ENCODE measurements around the gene RFTN1. TPM values are rescaled to one million over a fixed set of nuclear protein-coding genes. Genes with fewer than 3 reads are reported as not detected.

RFTN1 gene
- total and polyA plus RNA-seq, 4 donors, result 4.4 to 20.4 (median 11.9) TPM

- TF ChIP-seq FOXA1 (IDR thresholded peaks at IDR 0.05) (no peak), RAD21 (IDR thresholded peaks at IDR 0.05) (no peak), TAF1 (conservative IDR thresholded peaks at IDR 0.05) (no peak), YY1 (IDR thresholded peaks at IDR 0.05) (no peak), JUND (IDR thresholded peaks at IDR 0.05) (no peak)
- TF ChIP-seq, protein P1, sequence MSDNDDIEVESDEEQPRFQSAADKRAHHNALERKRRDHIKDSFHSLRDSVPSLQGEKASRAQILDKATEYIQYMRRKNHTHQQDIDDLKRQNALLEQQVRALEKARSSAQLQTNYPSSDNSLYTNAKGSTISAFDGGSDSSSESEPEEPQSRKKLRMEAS (IDR thresholded peaks at IDR 0.05), result no peak
- H3K27ac ChIP-seq (ENCODE audit: low read depth in 1 of 2, low read length in 2 of 2), result no peak overlapping the region
- peaks cover 3 to 49% (median 30%) of the 10 kb centered on the region in 4 donors for H3K4me1 ChIP-seq (ENCODE audit: control insufficient read depth in 4 of 4, insufficient read depth in 4 of 4, low read length in 3 of 4)
- 86% methylated on average over 5 of the region's 5 CpGs for WGBS
- no peak overlapping the region for H3K4me3 ChIP-seq (ENCODE audit: low read depth in 1 of 3, low read length in 3 of 3)
- H3K9me3 ChIP-seq (ENCODE audit: control insufficient read depth in 4 of 4, low read length in 3 of 4), result no peaks in the 10 kb centered on the region
- H3K9ac ChIP-seq (ENCODE audit: low read depth in 1 of 2, low read length in 2 of 2), result no peak overlapping the region
- no peak for DNase-seq (ENCODE audit: low spot score)
- H3K36me3 ChIP-seq (ENCODE audit: control insufficient read depth in 4 of 4, insufficient read depth in 3 of 4, low read depth in 1 of 4, low read length in 3 of 4), result no peaks in the 10 kb centered on the region
- H3K27me3 ChIP-seq (ENCODE audit: control insufficient read depth in 4 of 4, insufficient read depth in 4 of 4, low read length in 3 of 4), result no peaks in the 10 kb centered on the region
These were observed 1.4 kb upstream of the RFTN1 start for GRCh38 chr3:16514755-16515353.

GRCh38 chr3:16514021-16514700 lies 662 bp upstream of the RFTN1 start:
- Histone ChIP-seq H3K4me1 (ENCODE audit: control insufficient read depth in 4 of 4, insufficient read depth in 4 of 4, low read length in 3 of 4) (peaks cover 3 to 53% (median 33%) of the 10 kb centered on the region in 4 donors), H3K27me3 (ENCODE audit: control insufficient read depth in 4 of 4, insufficient read depth in 4 of 4, low read length in 3 of 4) (no peaks in the 10 kb centered on the region), H3K9ac (ENCODE audit: low read depth in 1 of 2, low read length in 2 of 2) (peak overlapping the region in 1 of 2 donors; percentile 45), H3K36me3 (ENCODE audit: control insufficient read depth in 4 of 4, insufficient read depth in 3 of 4, low read depth in 1 of 4, low read length in 3 of 4) (no peaks in the 10 kb centered on the region), H3K4me3 (ENCODE audit: low read depth in 1 of 3, low read length in 3 of 3) (peak overlapping the region in 2 of 3 donors; percentile 44 to 80), H3K27ac (ENCODE audit: low read depth in 1 of 2, low read length in 2 of 2) (peak overlapping the region; percentile 63 to 64), H3K9me3 (ENCODE audit: control insufficient read depth in 4 of 4, low read length in 3 of 4) (no peaks in the 10 kb centered on the region)
- DNase-seq (ENCODE audit: low spot score), result no peak
- 59% methylated on average over 9 of the region's 9 CpGs for WGBS
- TF ChIP-seq REST (IDR thresholded peaks at IDR 0.05) (no peak), SP1 (IDR thresholded peaks at IDR 0.05) (no peak), ZBTB33 (IDR thresholded peaks at IDR 0.05) (no peak), RXRA (IDR thresholded peaks at IDR 0.05) (no peak), EGR1 (IDR thresholded peaks at IDR 0.05; ENCODE audit: low read depth in 2 of 2) (no peak), FOXA1 (IDR thresholded peaks at IDR 0.05) (no peak), TAF1 (conservative IDR thresholded peaks at IDR 0.05) (no peak)
- TF ChIP-seq, protein P2, sequence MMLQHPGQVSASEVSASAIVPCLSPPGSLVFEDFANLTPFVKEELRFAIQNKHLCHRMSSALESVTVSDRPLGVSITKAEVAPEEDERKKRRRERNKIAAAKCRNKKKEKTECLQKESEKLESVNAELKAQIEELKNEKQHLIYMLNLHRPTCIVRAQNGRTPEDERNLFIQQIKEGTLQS (IDR thresholded peaks at IDR 0.05), result no peak
- TF ChIP-seq, protein P3, sequence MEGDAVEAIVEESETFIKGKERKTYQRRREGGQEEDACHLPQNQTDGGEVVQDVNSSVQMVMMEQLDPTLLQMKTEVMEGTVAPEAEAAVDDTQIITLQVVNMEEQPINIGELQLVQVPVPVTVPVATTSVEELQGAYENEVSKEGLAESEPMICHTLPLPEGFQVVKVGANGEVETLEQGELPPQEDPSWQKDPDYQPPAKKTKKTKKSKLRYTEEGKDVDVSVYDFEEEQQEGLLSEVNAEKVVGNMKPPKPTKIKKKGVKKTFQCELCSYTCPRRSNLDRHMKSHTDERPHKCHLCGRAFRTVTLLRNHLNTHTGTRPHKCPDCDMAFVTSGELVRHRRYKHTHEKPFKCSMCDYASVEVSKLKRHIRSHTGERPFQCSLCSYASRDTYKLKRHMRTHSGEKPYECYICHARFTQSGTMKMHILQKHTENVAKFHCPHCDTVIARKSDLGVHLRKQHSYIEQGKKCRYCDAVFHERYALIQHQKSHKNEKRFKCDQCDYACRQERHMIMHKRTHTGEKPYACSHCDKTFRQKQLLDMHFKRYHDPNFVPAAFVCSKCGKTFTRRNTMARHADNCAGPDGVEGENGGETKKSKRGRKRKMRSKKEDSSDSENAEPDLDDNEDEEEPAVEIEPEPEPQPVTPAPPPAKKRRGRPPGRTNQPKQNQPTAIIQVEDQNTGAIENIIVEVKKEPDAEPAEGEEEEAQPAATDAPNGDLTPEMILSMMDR (IDR thresholded peaks at IDR 0.05; ENCODE audit: low read depth, low read length, missing input control), result no peak

Data from liver (tissue), 9 donors.